HCT116 (cell line): ENCODE results near the gene FGFRL1. TPM values are rescaled to one million over a fixed set of nuclear protein-coding genes. Genes with fewer than 3 reads are reported as not detected.

Source experiments
- ATAC-seq: fragments of 200-7000 bp; cut with Tn5 transposase; 2 replicates; pipeline ENCODE4 v1.9.1; 2020; ENCODE audit warnings: mild to moderate bottlenecking, moderate library complexity
- BruUV-seq: library from RNA; stranded (reverse); fragments of 400-500 nt; replicated peaks from 2 replicates; lab custom pipeline; 2021; lab: Mats Ljungman, UMichigan
- CTCF ChIA-PET: fragments of 300-600 bp; sonication (Branson Sonifier 250); formaldehyde crosslinking; loops from one replicate; lab custom pipeline; 2021; ENCODE audit warnings: antibody characterized with exemption; lab: Charles Lee
- POLR2A ChIA-PET: fragments of 300-600, 350-600 bp; sonication (Branson Sonifier 250); formaldehyde crosslinking; loops from one replicate; lab custom pipeline; 2021; ENCODE audit warnings: antibody characterized with exemption; lab: Charles Lee
- RAD21 ChIA-PET, 2 experiments: fragments of 300-600 bp; sonication (Branson Sonifier 250); formaldehyde crosslinking; loops; one replicate each; lab custom pipeline; 2023; ENCODE audit warnings: low total read pairs in 2 of 2; ENCODE audit not compliant: uncharacterized antibody in 2 of 2, unreplicated experiment in 2 of 2, low non-redundant PET in 1 of 2; lab: Charles Lee
- DNase-seq: peaks from one replicate; pipeline ENCODE4 v3.0.0-alpha.2; 2010; ENCODE audit warnings: low read depth, low spot score
- H2AFZ ChIP-seq: fragments of 200-600 bp; shearing (Covaris generic), sonication (generic); 2 replicates; pipeline ENCODE4 v1.6.1; 2017; ENCODE audit warnings: low read depth, mixed run types, mixed read lengths, antibody characterized with exemption, low read length; ENCODE audit not compliant: poor library complexity, severe bottlenecking
- H3K27ac ChIP-seq: 2 replicates; pipeline ENCODE4 v1.5.1; 2012; ENCODE audit warnings: low read depth, low read length
- H3K27me3 ChIP-seq: fragments of 200-600 bp; sonication (generic); 2 replicates; pipeline ENCODE4 v1.6.1; 2016; ENCODE audit warnings: mixed run types, low read length, mixed read lengths; ENCODE audit not compliant: insufficient read depth
- H3K36me3 ChIP-seq, 2 experiments: fragments of 200-500 bp in 1 of 2; fragments of 200-600 bp in 1 of 2; sonication (Bioruptor generic) in 1 of 2; sonication (generic) in 1 of 2; 2 replicates each; pipeline versions ENCODE4 v1.5.1 to v1.6.1; 2014 to 2016; ENCODE audit warnings: low read length in 2 of 2, inconsistent platforms in 1 of 2, mixed read lengths in 1 of 2, mixed run types in 1 of 2; ENCODE audit not compliant: insufficient read depth in 2 of 2, control insufficient read depth in 1 of 2
- H3K4me1 ChIP-seq, 2 experiments: fragments of 200-600 bp in 1 of 2; sonication (generic) in 1 of 2; 2 replicates each; pipeline versions ENCODE4 v1.5.1 to v1.6.1; 2012 to 2017; ENCODE audit warnings: low read length in 2 of 2, inconsistent platforms in 1 of 2, mild to moderate bottlenecking in 1 of 2, mixed read lengths in 1 of 2, mixed run types in 1 of 2, moderate library complexity in 1 of 2; ENCODE audit not compliant: insufficient read depth in 2 of 2, control insufficient read depth in 1 of 2
- H3K4me2 ChIP-seq: fragments of 200-600 bp; sonication (generic); 2 replicates; pipeline ENCODE4 v1.6.1; 2017; ENCODE audit warnings: mixed run types, low read length, mixed read lengths
- H3K4me3 ChIP-seq, 2 experiments: fragments of 200-600 bp in 1 of 2; sonication (generic) in 1 of 2; replicated peaks in 1 of 2; 2 replicates each; pipeline ENCODE4 v1.5.1; 2011 to 2016; ENCODE audit warnings: low read length in 2 of 2, control low read depth in 1 of 2, low read depth in 1 of 2, mild to moderate bottlenecking in 1 of 2, mixed read lengths in 1 of 2, mixed run types in 1 of 2
- H3K79me2 ChIP-seq: fragments of 200-600 bp; sonication (generic); 2 replicates; pipeline ENCODE4 v1.6.1; 2017; ENCODE audit warnings: mild to moderate bottlenecking, mixed run types, low read length, moderate library complexity, mixed read lengths; ENCODE audit not compliant: insufficient read depth
- H3K9ac ChIP-seq: fragments of 200-600 bp; sonication (generic); 2 replicates; pipeline ENCODE4 v1.6.1; 2016; ENCODE audit warnings: low read length, mixed read lengths
- H3K9me2 ChIP-seq: fragments of 200-600 bp; sonication (generic), shearing (Covaris generic); 2 replicates; pipeline ENCODE4 v1.6.1; 2017; ENCODE audit warnings: mixed run types, mild to moderate bottlenecking, moderate library complexity; ENCODE audit not compliant: insufficient read depth
- H3K9me3 ChIP-seq, 2 experiments: fragments of 200-500 bp in 1 of 2; fragments of 200-600 bp in 1 of 2; sonication (Bioruptor generic) in 1 of 2; sonication (generic) in 1 of 2; 2 replicates each; pipeline ENCODE4 v1.6.1; 2014 to 2017; ENCODE audit warnings: low read length in 2 of 2, mixed read lengths in 2 of 2, inconsistent platforms in 1 of 2, low read depth in 1 of 2, mild to moderate bottlenecking in 1 of 2, mixed run types in 1 of 2, moderate library complexity in 1 of 2; ENCODE audit not compliant: control insufficient read depth in 1 of 2, insufficient read depth in 1 of 2
- H4K20me1 ChIP-seq: fragments of 200-600 bp; sonication (generic), shearing (Covaris generic); 2 replicates; pipeline ENCODE4 v1.6.1; 2017; ENCODE audit warnings: mixed run types, mild to moderate bottlenecking, moderate library complexity; ENCODE audit not compliant: insufficient read depth
- ATF3 ChIP-seq: IDR thresholded peaks from 2 replicates; pipeline ENCODE4 v1.6.1; 2012
- CBX3 ChIP-seq: IDR thresholded peaks from 2 replicates; pipeline ENCODE4 v1.6.1; 2012; ENCODE audit warnings: low read depth
- CTCF ChIP-seq, 3 experiments: fragments of 200-600 bp in 1 of 3; sonication (generic) in 1 of 3; IDR thresholded peaks in 2 of 3; conservative IDR thresholded peaks in 1 of 3; 2 replicates each; pipeline ENCODE4 v1.5.1; 2012 to 2017; ENCODE audit warnings: low read depth in 2 of 3, low read length in 2 of 3, antibody characterized with exemption in 1 of 3, borderline replicate concordance in 1 of 3, control low read depth in 1 of 3, mild to moderate bottlenecking in 1 of 3, mixed read lengths in 1 of 3, mixed run types in 1 of 3, moderate library complexity in 1 of 3; ENCODE audit not compliant: insufficient read depth in 1 of 3
- EGR1 ChIP-seq: IDR thresholded peaks from 2 replicates; pipeline ENCODE4 v1.6.1; 2012; ENCODE audit warnings: low read depth
- EZH2 ChIP-seq: fragments of 200-600 bp; sonication (generic); IDR thresholded peaks from 2 replicates; pipeline ENCODE4 v1.6.1; 2017; ENCODE audit warnings: antibody characterized with exemption, mixed run types
- EZH2phosphoT487 ChIP-seq: fragments of 200-600 bp; IDR thresholded peaks from 2 replicates; pipeline ENCODE4 v1.6.1; 2018; ENCODE audit warnings: antibody characterized with exemption, borderline replicate concordance
- JUND ChIP-seq: IDR thresholded peaks from 2 replicates; pipeline ENCODE4 v1.6.1; 2012
- MAX ChIP-seq: IDR thresholded peaks from 2 replicates; pipeline ENCODE4 v1.6.1; 2012
- POLR2A ChIP-seq: IDR thresholded peaks from 2 replicates; pipeline ENCODE4 v1.7.0; 2011; ENCODE audit warnings: borderline replicate concordance; ENCODE audit not compliant: insufficient read depth, insufficient read length; ENCODE audit errors: extremely low read depth
- POLR2AphosphoS5 ChIP-seq: IDR thresholded peaks from 2 replicates; pipeline ENCODE4 v1.6.1; 2011; ENCODE audit warnings: mild to moderate bottlenecking, low read depth, low read length, moderate library complexity
- RAD21 ChIP-seq: IDR thresholded peaks from 2 replicates; pipeline ENCODE4 v1.6.1; 2012; ENCODE audit warnings: low read depth, mild to moderate bottlenecking
- SIN3A ChIP-seq: IDR thresholded peaks from 2 replicates; pipeline ENCODE4 v1.6.1; 2012; ENCODE audit warnings: low read depth
- TCF7L2 ChIP-seq: IDR thresholded peaks from 2 replicates; pipeline ENCODE4 v1.7.0; 2011; ENCODE audit warnings: borderline replicate concordance, inconsistent platforms; ENCODE audit not compliant: insufficient read depth, insufficient read length; ENCODE audit errors: extremely low read depth
- ZNF274 ChIP-seq: fragments of 200-500 bp; sonication (Bioruptor generic); IDR thresholded peaks from 2 replicates; pipeline ENCODE4 v1.6.1; 2014; ENCODE audit warnings: mild to moderate bottlenecking, low read depth, low read length, inconsistent platforms
- intact Hi-C: fragments of 100-400 bp; cut with micrococcal nuclease; formaldehyde crosslinking; loops from 2 replicates; pipeline ENCODE4 v1.10.0; 2022
- total RNA-seq: library from RNA; stranded (reverse); gene quantifications from one replicate; pipeline ENCODE4 v1.2.1, GENCODE V29; 2021; ENCODE audit not compliant: unreplicated experiment

The FGFRL1 gene
- total RNA-seq, 1 experiment from 2014 or later: 91.1 TPM

DNA sequence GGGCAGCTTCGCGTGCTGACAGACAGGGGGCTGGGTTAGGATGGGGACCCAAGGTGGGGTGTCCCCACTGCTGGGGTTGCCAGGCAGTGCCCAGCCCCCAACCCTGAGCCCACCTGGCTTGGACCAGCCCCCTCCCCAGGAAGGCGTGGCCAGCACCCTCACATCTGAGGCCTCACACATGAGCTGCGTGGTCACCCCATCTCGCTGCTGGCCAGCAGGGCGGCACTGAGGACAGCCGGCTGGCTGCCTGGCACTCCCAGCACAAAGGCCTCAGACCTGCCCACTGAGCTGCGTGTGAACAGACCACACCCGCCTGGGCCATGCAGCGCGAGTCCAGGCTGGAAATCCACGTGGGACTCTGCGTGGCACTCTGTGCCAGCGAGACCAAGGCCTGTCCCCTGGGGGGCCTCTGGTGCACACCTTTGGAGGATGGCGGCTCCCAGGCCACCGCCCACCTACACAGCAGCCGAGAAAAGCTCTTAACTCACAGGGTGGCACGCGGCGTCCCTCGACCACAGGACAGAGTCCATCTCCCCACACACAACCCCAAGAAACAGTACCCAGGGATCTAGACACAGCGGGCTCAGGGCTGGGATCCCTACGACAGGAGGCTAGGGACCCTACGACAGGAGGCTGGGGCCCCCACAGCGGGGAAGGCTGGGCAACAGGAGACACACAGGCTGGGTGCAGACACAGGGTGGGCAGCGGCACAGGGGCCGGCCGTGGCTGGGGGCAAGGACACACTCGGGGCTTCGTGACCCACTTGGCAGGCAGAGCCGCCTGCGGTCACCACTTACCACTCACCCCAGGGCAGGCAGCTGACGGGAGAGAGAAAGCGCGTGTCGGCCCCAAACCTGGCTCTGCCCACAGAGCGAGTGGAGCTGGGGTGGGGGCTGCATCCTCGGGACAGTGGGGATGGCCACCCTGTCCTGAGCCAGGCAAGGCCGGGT lies 47.9 kb upstream of the FGFRL1 start:
- Histone ChIP-seq H3K9me3 (no peaks in the 10 kb centered on the region), H3K4me2 (peak overlapping the region; percentile 89), H2AFZ (no peak overlapping the region), H3K9ac (peak overlapping the region; percentile 74), H3K79me2 (no peaks in the 10 kb centered on the region; the same call in 1 of the 2 replicates), H3K27ac (peak overlapping the region; percentile 74), H3K27me3 (no peaks in the 10 kb centered on the region), H3K36me3 (no peaks in the 10 kb centered on the region), H4K20me1 (no peaks in the 10 kb centered on the region), H3K4me3 (peak overlapping the region; percentile 64 to 72), H3K4me1 (peaks cover 5 to 20% of the 10 kb centered on the region in 2 experiments; a peak in 3 of 4 replicates), H3K9me2 (no peaks in the 10 kb centered on the region)
- BruUV-seq: no TSS peak
- RAD21 ChIA-PET: interaction anchor here (0.6 to 1.6 kb wide), 2 partner anchors 24 to 138 kb away, joined by 4 read pairs; partner anchors contain the start of genes CPLX1 (in 1 of the 2) and IDUA (in 1 of the 2)
- intact Hi-C loops: no loop called here
- POLR2A ChIA-PET: no interaction called here
- TF ChIP-seq CBX3 (no peak), MAX (no peak), POLR2AphosphoS5 (peak; percentile 5; the same call in 1 of the 2 replicates), JUND (no peak), EZH2phosphoT487 (no peak), ZNF274 (no peak), POLR2A (no peak), EGR1 (no peak), TCF7L2 (no peak), ATF3 (no peak), SIN3A (no peak), EZH2 (no peak), CTCF (IDR thresholded peaks at IDR 0.05 in 2 of 3, conservative IDR thresholded peaks at IDR 0.05 in 1 of 3; ENCODE audit: borderline replicate concordance in 1 of 3, insufficient read depth in 1 of 3, low read depth in 2 of 3, low read length in 2 of 3) (0 out of 6 replicates have a peak, but pooled peaks of 1 of the 3 experiments have one; percentile 10), RAD21 (no peak)
- DNase-seq (no peak), ATAC-seq (peak; percentile 52)
- CTCF ChIA-PET: no interaction called here
